ENCODE measurements around the gene SLC44A3.

Gene SLC44A3

DNA sequence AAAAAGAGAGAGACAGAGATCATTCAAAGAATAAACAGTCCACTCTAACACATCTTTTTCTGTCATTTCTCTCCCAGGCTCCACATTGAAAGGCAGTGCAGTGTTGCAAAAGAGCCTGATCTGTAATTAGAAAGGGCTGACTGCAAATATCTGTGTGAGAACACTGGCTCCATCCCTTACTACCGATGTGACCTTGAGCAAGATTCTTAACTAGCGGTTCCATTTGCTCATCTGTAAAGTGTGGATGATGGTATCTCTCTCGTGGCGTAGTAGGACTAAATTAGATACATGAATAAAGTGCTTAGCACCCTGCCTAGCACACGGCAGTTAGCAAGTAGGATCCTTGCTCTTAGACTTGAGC is 26.9 kb upstream of the SLC44A3 start:
- no peak overlapping the region for H3K27ac ChIP-seq
- TF ChIP-seq CTCF (IDR thresholded peaks at IDR 0.05) = no peak

GRCh38 chr1:94795434-94795833 is 24.7 kb upstream of the SLC44A3 start:
- TF ChIP-seq CTCF (IDR thresholded peaks at IDR 0.05) (no peak), ZFX (IDR thresholded peaks at IDR 0.05; ENCODE audit: borderline replicate concordance) (no peak)

DNA sequence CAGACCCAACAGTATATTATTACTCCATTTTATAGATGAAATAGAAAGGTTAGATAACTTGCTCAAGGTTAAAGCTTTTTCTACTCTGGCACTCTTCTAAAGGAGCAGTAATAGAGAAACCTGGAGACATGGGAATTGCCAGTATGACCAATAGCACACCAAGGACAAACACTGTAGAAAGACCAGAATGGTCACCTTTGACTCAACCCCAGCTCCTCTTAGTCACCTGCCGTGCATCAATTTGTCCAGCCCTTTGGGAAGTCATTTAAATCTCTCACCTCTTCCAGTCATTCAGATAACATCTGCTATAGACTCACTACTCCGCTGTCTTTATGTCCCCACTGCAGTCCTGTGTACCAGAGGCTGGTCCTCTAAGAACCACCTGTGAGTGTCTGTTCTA is 23.9 kb upstream of the SLC44A3 start:
- H3K27ac ChIP-seq = no peak overlapping the region
- TF ChIP-seq ZFX (IDR thresholded peaks at IDR 0.05; ENCODE audit: borderline replicate concordance) = no peak
- TF ChIP-seq CTCF (IDR thresholded peaks at IDR 0.05) = no peak

More at GRCh38 chr1:94795434-94795833, 24.7 kb upstream of the SLC44A3 start:
- H3K27ac ChIP-seq = no peak overlapping the region

DNA sequence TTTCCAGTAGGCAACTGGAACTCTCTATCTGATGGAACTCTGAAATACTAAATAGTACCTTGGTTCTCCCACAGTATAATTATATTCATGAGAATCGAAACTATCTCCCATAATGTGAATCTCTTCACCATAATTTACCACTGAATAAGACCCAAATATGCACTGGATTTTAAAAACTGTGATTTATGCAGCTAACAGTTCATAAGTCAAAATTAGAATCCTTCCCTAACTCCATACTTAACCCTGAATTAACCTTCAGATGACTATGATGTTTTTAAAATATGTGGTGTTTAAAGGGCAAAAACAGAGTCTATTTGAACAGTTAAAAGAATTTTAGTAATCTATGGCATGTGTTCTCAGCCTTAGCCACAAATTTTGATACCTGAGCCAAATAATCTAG is 22.9 kb upstream of the SLC44A3 start:
- no peak overlapping the region for H3K27ac ChIP-seq
- no peak for TF ChIP-seq CTCF (IDR thresholded peaks at IDR 0.05)
- no peak for TF ChIP-seq ZFX (IDR thresholded peaks at IDR 0.05; ENCODE audit: borderline replicate concordance)

DNA sequence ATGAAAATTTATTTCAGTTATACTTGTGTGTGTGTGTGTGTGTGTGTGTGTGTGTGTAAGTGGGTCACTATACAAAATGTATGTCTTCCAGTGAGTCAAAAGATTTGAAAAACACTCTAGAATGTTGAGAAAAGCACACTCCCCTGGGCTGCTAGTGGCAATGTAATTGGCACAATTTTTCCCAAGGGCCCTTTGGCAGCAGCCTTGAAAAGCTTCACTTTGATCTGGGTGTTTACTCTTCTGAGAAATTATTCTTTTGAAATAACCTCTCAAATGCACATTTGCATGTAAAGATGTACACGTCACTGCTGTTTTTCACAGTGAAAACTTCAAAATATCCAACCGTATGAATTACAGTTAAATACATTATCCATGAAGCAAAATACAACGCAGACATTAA is 22.1 kb upstream of the SLC44A3 start:
- no peak overlapping the region for H3K27ac ChIP-seq
- TF ChIP-seq CTCF (IDR thresholded peaks at IDR 0.05) (no peak), ZFX (IDR thresholded peaks at IDR 0.05; ENCODE audit: borderline replicate concordance) (no peak)

DNA sequence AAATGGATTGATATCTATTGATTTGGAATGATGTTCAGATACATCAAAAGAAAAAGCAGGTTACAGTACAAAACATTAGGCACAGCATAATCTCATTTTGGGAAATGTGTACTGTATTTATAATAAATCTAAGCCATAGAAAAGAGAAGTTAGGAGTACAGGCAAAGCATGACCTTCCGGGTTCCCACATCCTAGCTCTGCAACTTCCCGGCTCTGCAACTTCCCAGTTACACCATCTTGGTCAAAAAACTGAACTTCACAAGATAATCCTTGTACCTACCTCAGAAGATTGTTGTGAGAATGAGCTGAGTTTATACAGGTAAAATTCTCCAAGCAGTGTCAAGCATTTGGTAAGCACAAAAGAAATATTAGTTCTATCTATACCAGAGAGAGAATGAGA is 21.7 kb upstream of the SLC44A3 start:
- TF ChIP-seq ZFX (IDR thresholded peaks at IDR 0.05; ENCODE audit: borderline replicate concordance) (no peak), CTCF (IDR thresholded peaks at IDR 0.05) (no peak)
- no peak overlapping the region for H3K27ac ChIP-seq

DNA sequence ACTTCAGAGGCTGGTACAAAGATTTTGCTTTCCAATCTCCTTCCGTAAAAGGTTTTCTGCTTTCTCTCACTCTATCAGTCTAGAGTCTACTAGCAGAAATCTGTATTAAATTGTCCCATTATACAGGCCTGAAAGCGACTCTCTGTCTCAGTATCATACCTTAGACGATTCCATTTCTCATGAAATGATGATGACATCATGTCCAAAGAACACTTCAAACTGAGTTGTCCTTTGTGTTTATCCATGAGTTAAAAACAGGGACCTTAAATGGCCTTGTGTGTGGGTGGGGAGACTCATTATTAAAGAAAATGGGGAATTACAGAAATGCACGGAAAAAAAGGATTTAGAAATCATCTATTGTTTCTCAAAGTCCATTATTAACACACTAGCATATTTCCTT is 21.0 kb upstream of the SLC44A3 start:
- no peak for TF ChIP-seq ZFX (IDR thresholded peaks at IDR 0.05; ENCODE audit: borderline replicate concordance)
- no peak for TF ChIP-seq CTCF (IDR thresholded peaks at IDR 0.05)
- H3K27ac ChIP-seq = no peak overlapping the region
